Naive B cell (primary cell): ENCODE measurements around the gene SMPD1. TPM values are rescaled to one million over a fixed set of nuclear protein-coding genes. Genes with fewer than 3 reads are reported as not detected.
A peak's percentile ranks its signal among the peaks of the same experiment; 100 is the strongest.

Experiments used
- ATAC-seq, 2 donors: fragments of 150-1000 bp; cut with Tn5 transposase; 2 replicates each; pipeline ENCODE4 v1.10.0; 2021; ENCODE audit warnings: low read depth in 2 of 2, mild to moderate bottlenecking in 2 of 2, moderate library complexity in 2 of 2
- DNase-seq: peaks from one replicate; pipeline ENCODE4 v3.0.0; 2022
- H3K27ac Mint-ChIP-seq, 6 donors: one replicate each; pipeline ENCODE4 v1.8.0; 2020 to 2022; ENCODE audit warnings: mild to moderate bottlenecking in 6 of 6, mixed read lengths in 6 of 6, moderate library complexity in 5 of 6, inconsistent platforms in 2 of 6
- H3K27me3 Mint-ChIP-seq, 3 donors: one replicate each; pipeline ENCODE4 v1.8.0; 2021 to 2022; ENCODE audit warnings: mixed read lengths in 3 of 3, mild to moderate bottlenecking in 1 of 3
- H3K36me3 Mint-ChIP-seq, 2 donors: one replicate each; pipeline ENCODE4 v1.8.0; 2020 to 2022; ENCODE audit warnings: mixed read lengths in 2 of 2, inconsistent platforms in 1 of 2, mild to moderate bottlenecking in 1 of 2
- H3K4me1 Mint-ChIP-seq, 3 donors: one replicate each; pipeline ENCODE4 v1.8.0; 2020 to 2022; ENCODE audit warnings: mixed read lengths in 3 of 3, inconsistent platforms in 1 of 3, mild to moderate bottlenecking in 1 of 3, moderate library complexity in 1 of 3
- H3K4me3 Mint-ChIP-seq, 8 donors: one replicate each; pipeline ENCODE4 v1.8.0; 2020 to 2022; ENCODE audit warnings: mild to moderate bottlenecking in 8 of 8, mixed read lengths in 8 of 8, moderate library complexity in 8 of 8, inconsistent platforms in 2 of 8
- H3K9me3 Mint-ChIP-seq, 7 donors: one replicate each; pipeline ENCODE4 v1.8.0; 2020 to 2022; ENCODE audit warnings: mixed read lengths in 7 of 7, mild to moderate bottlenecking in 5 of 7, inconsistent platforms in 2 of 7, moderate library complexity in 1 of 7
- polyA plus RNA-seq, 6 donors: library from polyadenylated mRNA; unstranded; fragments of 300-500 nt; fragmentation: Illumina TruSeq; gene quantifications; one replicate each; pipeline ENCODE4 v1.2.3, GENCODE V29; 2021; ENCODE audit warnings: low read depth in 6 of 6

SMPD1 gene
- polyA plus RNA-seq, 6 donors from 2014 or later = 6.9 to 14.2 (median 9.9) TPM

DNA sequence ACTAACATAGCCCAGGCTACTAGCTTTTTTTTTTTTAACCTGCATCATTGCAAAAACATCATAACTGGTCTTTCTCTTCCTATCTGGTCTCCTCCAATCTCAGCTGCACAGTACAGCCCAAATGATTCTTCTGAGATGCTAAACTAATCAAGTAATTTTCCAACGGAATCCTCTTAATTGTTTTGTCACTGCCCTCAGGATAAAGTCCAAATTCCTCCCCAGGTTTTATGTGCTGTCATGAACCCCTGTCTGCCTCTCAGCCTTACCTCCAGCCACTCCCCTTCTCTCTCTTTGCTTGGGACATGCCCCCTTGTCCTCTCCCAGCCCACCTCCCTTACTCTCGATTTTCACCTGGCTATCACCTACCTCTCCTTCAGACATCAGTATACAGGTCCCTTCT is 16.1 kb downstream of the SMPD1 start:
- no peaks in the 10 kb centered on the region for H3K27me3 Mint-ChIP-seq
- peak overlapping the region in 5 of 6 donors; percentile 13 to 83 (median 16) for H3K27ac Mint-ChIP-seq
- H3K9me3 Mint-ChIP-seq = no peaks in the 10 kb centered on the region
- H3K4me3 Mint-ChIP-seq = peak overlapping the region in 2 of 8 donors; percentile 8 to 33
- peaks cover 0 to 12% of the 10 kb centered on the region in 2 donors for H3K36me3 Mint-ChIP-seq
- DNase-seq (no peak), ATAC-seq (no peak)
- H3K4me1 Mint-ChIP-seq = peaks cover 52 to 58% (median 56%) of the 10 kb centered on the region in 3 donors

DNA sequence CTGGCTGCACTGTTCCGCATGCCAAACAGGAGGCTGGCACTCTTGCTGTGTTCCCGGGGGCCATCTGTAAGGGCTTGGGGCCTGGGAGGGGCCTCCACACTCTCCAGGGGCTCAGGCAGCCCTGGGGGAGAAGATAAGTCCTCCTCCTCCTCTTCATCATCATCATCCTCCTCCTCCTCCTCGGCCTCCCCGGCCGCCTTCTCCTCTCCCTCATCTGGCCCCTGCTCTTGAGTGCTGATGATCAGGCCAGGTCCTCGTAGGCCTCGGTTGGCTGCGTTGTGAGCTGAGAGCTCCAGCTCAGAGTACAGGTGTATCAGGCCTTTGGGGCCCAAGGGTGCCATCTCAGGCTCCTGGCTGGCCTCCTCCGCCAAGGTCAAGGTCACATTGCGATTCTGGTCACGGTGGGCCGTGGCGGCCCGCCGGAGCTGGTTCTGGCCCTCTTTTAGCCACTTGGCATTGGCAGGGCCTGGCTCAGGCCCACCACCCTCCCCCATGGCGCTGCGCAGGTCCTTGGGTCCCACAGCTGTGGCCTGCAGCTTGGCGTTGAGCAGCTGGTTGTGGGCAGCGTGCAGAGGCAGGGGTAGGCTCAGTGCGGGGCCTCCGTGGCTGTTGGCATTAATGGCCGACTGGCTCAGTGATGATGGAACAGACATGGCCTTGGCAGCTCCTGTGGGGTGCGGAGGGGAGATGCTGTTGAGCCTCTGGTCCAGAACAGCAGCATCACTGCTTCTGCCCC is 20.6 kb downstream of the SMPD1 start:
- H3K4me1 Mint-ChIP-seq = peaks cover 21 to 31% (median 25%) of the 10 kb centered on the region in 3 donors
- DNase-seq = no peak
- peaks cover 0 to 12% of the 10 kb centered on the region in 2 donors for H3K36me3 Mint-ChIP-seq
- no peak overlapping the region for H3K27ac Mint-ChIP-seq
- no peak for ATAC-seq
- H3K27me3 Mint-ChIP-seq = no peaks in the 10 kb centered on the region
- no peaks in the 10 kb centered on the region for H3K9me3 Mint-ChIP-seq
- no peak overlapping the region for H3K4me3 Mint-ChIP-seq

DNA sequence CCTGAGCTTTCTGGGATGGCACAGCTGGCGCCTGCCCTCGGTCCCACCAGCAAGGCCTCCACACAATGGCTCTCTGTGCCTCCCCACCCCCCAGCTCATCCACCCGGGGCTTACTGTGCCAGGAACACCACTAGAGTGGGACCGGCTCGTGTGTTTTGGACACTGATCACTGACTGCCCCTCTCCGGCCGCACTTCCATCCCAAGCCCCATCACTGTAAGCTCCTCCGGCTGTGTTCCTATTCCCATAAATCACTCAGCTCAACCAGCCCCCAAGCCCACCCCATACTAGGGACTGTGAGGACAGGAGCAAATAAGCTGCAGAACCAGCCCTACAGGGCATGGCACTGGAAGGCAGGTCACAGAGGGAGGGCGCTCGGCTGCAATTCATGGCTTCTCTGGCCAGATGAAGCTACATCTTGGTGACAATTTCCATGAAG is 21.3 kb downstream of the SMPD1 start:
- DNase-seq = no peak
- peak overlapping the region in 1 of 8 donors; percentile 19 for H3K4me3 Mint-ChIP-seq
- no peaks in the 10 kb centered on the region for H3K9me3 Mint-ChIP-seq
- peaks cover 0 to 12% of the 10 kb centered on the region in 2 donors for H3K36me3 Mint-ChIP-seq
- H3K27ac Mint-ChIP-seq = no peak overlapping the region
- no peaks in the 10 kb centered on the region for H3K27me3 Mint-ChIP-seq
- H3K4me1 Mint-ChIP-seq = peaks cover 14 to 24% (median 17%) of the 10 kb centered on the region in 3 donors
- ATAC-seq = no peak

DNA sequence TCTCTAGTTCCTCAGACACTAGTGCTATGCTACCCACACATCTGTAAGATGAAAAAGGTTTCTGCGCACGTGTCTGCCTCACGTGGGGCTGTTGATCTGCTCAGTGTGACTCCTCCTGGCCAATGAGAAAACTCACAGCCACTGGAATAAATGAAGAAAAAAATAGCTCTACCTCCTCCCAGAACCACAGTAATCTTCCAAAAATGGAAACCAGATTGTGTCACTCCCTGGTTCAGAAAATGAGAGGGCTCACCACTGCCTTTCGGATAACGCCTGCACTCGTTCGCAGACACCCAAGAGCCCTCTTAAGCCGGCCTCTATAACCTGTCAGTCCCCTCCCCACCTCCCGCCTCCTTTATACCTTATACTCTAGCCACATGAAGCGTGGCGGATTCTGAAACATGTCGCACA is 23.5 kb downstream of the SMPD1 start:
- peaks cover 0 to 12% of the 10 kb centered on the region in 2 donors for H3K36me3 Mint-ChIP-seq
- peaks cover 6 to 11% (median 7%) of the 10 kb centered on the region in 3 donors for H3K4me1 Mint-ChIP-seq
- no peak overlapping the region for H3K4me3 Mint-ChIP-seq
- ATAC-seq = no peak
- peak overlapping the region in 1 of 6 donors; percentile 17 for H3K27ac Mint-ChIP-seq
- no peaks in the 10 kb centered on the region for H3K27me3 Mint-ChIP-seq
- H3K9me3 Mint-ChIP-seq = no peaks in the 10 kb centered on the region
- no peak for DNase-seq

DNA sequence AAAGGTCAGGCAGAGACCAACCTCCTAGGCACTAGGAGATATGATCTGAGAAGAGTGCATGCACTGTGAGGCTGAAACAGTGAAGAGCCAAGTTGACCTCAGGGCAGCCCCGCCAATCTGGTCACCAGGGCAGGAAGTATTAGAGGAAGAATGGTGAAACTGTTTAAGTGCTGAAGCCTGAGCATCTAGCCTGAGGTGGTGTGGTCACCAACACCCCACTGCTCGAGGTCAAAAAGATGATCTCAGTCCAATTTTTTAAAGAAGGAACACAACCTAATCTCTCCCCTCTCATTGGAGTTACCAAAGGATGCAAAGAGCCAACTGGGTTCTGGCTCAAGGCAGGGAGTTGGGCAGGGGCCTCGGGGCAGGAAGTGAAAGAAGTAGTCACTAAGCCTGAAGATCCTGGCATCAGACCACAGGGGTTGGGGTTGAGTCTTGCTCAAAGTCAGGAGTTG is 24.6 kb downstream of the SMPD1 start:
- ATAC-seq = no peak
- Mint-ChIP-seq H3K4me1 (peaks cover 8 to 12% (median 11%) of the 10 kb centered on the region in 3 donors), H3K27me3 (no peaks in the 10 kb centered on the region), H3K9me3 (no peaks in the 10 kb centered on the region), H3K36me3 (peaks cover 0 to 5% of the 10 kb centered on the region in 2 donors), H3K27ac (no peak overlapping the region), H3K4me3 (no peak overlapping the region)
- no peak for DNase-seq

DNA sequence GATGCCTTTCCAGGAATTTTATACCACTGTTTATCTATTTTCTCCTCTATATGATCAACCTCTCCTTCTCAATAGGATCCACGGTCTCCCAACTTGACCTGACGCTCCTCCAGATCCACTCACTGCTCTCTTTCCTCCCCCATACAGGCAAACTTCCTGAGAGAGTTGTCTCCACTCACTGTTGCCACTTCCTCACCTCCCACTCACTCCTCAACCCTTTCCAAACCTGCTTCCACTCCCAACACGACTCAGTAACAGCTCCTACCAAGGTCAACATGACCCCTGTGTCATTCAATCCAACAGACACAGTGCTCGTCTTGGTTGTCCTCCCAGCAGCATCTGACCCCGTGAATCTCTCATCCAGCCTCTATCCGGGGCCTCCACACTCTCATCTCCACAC is 25.5 kb downstream of the SMPD1 start:
- DNase-seq (no peak), ATAC-seq (no peak)
- Mint-ChIP-seq H3K9me3 (no peaks in the 10 kb centered on the region), H3K27ac (no peak overlapping the region), H3K27me3 (peaks cover 0 to 3% (median 2%) of the 10 kb centered on the region in 3 donors), H3K36me3 (no peaks in the 10 kb centered on the region), H3K4me3 (no peak overlapping the region), H3K4me1 (peaks cover 9 to 17% (median 11%) of the 10 kb centered on the region in 3 donors)

DNA sequence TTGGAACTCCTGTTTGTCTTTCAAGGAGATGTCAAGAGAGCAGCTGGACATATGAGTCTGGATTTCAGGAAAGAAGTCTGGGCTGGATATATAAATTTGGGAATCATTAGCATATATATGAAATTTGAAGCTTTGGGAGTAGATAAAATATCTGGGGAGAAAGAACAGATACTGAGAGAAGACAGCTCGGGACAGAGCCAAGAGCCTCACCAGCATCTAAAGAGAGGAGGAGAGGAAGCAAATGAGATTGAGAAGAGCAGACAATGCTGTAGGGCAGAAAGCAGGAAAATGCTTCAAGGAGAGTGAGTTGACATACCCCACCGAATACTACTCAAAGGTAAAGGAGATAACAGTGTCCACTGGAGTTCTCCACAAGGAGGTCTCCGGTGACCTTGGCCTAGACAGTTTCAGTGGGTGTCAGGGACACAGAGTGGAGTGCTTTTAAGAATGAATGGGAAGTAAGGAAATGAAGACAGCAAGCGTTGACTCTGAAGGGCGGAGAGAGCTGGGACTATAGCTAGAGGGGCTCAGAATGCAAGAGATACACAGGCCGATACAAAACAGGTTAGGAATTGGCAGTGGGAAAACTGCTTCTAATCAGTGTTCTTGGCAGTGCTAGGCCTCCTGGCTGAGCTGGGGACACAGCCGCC is 27.8 kb downstream of the SMPD1 start:
- Mint-ChIP-seq H3K36me3 (no peaks in the 10 kb centered on the region), H3K9me3 (peaks cover 0 to 1% (median 0%) of the 10 kb centered on the region in 7 donors), H3K27ac (no peak overlapping the region), H3K27me3 (peaks cover 5 to 21% (median 19%) of the 10 kb centered on the region in 3 donors), H3K4me3 (no peak overlapping the region), H3K4me1 (peaks cover 3 to 13% (median 9%) of the 10 kb centered on the region in 3 donors)
- no peak for DNase-seq
- ATAC-seq = peak; percentile 12 to 15

DNA sequence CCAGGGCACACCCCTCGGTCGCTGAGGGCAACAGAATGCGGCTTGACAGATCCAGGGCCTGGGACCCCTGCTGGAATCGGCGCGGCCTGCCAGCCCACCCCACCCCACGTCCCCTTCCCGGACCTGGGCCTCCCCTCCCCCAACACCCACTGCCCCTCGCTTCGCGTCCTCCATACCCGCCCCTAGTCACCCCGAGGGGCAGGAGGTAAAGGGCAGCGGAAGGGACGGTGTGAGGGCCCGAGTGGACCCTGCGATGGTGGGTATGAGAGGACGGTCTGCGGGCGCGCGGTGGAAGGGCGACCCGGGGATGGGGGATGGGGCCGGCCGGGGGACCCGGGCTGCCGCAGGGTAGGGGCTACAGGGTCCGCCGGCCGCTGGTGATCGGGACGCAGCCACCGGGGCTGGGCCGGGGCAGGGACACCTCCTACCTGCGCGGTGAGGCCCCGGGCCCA is 28.3 kb downstream of the SMPD1 start:
- ATAC-seq (no peak), DNase-seq (no peak)
- Mint-ChIP-seq H3K27ac (peak overlapping the region in 1 of 6 donors; percentile 16), H3K4me3 (no peak overlapping the region), H3K36me3 (peaks cover 0 to 4% of the 10 kb centered on the region in 2 donors), H3K9me3 (peaks cover 0 to 1% (median 0%) of the 10 kb centered on the region in 7 donors), H3K4me1 (peaks cover 0 to 10% (median 6%) of the 10 kb centered on the region in 3 donors), H3K27me3 (peaks cover 10 to 27% (median 24%) of the 10 kb centered on the region in 3 donors)

DNA sequence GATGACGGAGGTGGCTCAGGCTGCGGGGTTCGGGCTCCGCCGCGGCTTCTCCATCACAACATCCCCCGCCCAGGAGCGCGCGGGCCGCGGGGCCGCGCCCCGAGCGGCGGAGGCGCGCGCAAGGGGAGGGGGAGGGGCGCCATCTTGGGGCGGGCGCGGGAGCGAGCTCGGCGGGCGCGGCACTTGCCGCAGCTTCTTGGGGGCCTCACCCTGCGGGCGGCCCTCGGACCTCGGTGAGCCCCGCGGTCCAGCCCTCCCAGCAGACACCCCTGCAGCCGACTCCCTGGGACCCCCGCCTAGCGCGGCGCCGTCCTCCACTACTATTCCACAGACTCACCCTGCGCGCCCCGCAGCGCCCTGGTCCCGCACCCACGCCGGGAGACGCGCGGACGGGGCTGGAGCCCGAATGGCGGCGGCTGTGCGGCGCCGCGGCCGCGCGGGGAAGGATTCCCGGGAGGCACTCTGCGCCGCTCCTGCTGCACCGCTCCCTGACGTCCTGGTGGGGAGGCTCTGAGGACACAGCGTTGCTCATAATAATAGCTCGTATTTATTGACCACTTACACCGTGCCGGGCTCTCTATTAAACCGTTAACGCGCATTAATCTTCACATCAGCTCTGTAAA is 28.8 kb downstream of the SMPD1 start, which contains the start of gene APBB1:
APBB1 (minus strand) TSS at position 86 of the 623 bp plus-strand sequence. CDS start 7,747 bp downstream, outside the sequence.
- Mint-ChIP-seq H3K9me3 (peaks cover 0 to 1% (median 0%) of the 10 kb centered on the region in 7 donors), H3K4me1 (peaks cover 0 to 10% (median 6%) of the 10 kb centered on the region in 3 donors), H3K27me3 (peaks cover 15 to 32% (median 29%) of the 10 kb centered on the region in 3 donors), H3K4me3 (peak within 1 kb of the TSS in 7 of 8 donors; percentile 77 to 92 (median 87)), H3K36me3 (peaks cover 0 to 8% of the 10 kb centered on the region in 2 donors), H3K27ac (peak within 1 kb of the TSS in 4 of 6 donors; percentile 41 to 88 (median 68))
- ATAC-seq (peak; percentile 79 to 83), DNase-seq (peak; percentile 70)

DNA sequence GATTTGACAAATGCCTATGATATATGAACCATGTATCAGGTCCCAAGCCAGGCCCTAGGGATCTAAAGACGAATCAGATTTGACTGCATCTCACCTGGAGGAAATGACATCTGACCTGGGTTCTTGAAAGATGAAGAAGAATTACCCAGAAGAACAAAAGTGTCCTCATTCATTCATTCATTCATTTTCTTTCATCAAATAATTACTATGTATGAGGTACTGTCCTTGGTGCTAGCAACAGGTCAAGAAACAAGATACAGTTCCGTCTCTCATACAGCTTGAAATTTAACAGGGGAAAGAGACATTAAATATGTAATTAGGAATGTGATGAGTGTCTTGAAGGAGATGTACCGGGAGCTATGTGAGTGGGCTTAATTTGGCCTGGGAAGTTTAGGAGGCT is 30.4 kb downstream of the SMPD1 start:
- ATAC-seq (no peak), DNase-seq (no peak)
- Mint-ChIP-seq H3K27ac (peak overlapping the region in 2 of 6 donors; percentile 10 to 58), H3K36me3 (peaks cover 5 to 8% of the 10 kb centered on the region in 2 donors), H3K9me3 (peaks cover 0 to 1% (median 0%) of the 10 kb centered on the region in 7 donors), H3K4me3 (peak overlapping the region in 3 of 8 donors; percentile 4 to 92 (median 85)), H3K27me3 (peaks cover 26 to 45% (median 45%) of the 10 kb centered on the region in 3 donors), H3K4me1 (peaks cover 0 to 10% (median 6%) of the 10 kb centered on the region in 3 donors)

DNA sequence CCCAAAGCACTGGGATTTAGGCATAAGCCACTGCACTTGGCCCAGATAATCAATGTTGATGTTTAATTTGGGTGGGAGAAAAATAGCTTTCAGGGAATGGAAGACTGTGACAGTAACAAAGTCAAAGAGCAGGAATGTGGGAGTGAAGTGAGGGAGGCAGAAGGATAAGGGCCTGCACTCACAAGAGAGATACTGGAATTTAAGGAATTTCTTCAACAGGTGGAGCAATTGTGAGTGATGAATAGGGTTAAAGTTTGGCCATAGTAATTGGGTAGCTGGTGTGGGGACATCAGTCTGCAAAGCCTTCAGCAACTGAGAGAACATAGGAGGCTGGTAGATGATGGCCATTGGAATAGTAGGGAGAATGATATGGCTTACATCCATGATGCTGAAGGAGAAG is 37.2 kb downstream of the SMPD1 start:
- peaks cover 5 to 8% of the 10 kb centered on the region in 2 donors for H3K36me3 Mint-ChIP-seq
- H3K27me3 Mint-ChIP-seq = peaks cover 24 to 37% (median 29%) of the 10 kb centered on the region in 3 donors
- H3K4me1 Mint-ChIP-seq = no peaks in the 10 kb centered on the region
- H3K27ac Mint-ChIP-seq = peak overlapping the region in 1 of 6 donors; percentile 22
- DNase-seq (no peak), ATAC-seq (no peak)
- no peak overlapping the region for H3K4me3 Mint-ChIP-seq
- H3K9me3 Mint-ChIP-seq = peaks cover 0 to 2% (median 0%) of the 10 kb centered on the region in 7 donors

DNA sequence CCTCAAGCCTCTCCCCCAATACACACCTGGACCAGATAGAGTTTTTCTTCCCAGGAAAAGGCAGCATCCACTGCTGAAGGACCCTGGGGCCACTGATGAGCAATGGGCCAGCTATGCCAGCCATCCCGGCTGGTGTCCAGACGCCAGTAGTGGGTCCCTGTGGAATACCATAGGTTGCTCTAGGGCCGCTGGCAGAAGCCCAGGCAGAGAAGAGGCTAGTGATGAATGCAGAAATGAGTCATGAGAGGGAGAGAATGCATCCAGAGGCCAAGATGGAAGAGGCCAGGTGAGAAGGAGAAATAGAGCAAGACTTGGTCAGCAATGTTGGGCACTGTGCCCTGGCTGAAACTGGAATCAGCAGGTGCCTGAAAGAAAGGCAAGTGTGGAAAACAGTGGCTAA is 41.6 kb downstream of the SMPD1 start:
- H3K9me3 Mint-ChIP-seq = peaks cover 0 to 2% (median 0%) of the 10 kb centered on the region in 7 donors
- DNase-seq (no peak), ATAC-seq (no peak)
- no peaks in the 10 kb centered on the region for H3K36me3 Mint-ChIP-seq
- peaks cover 0 to 5% (median 0%) of the 10 kb centered on the region in 3 donors for H3K27me3 Mint-ChIP-seq
- H3K4me1 Mint-ChIP-seq = peaks cover 12 to 13% (median 12%) of the 10 kb centered on the region in 3 donors
- no peak overlapping the region for H3K4me3 Mint-ChIP-seq
- peak overlapping the region in 1 of 6 donors; percentile 55 for H3K27ac Mint-ChIP-seq
